HCT116 (cell line): ENCODE results near the gene TUT4. TPM values are rescaled to one million over a fixed set of nuclear protein-coding genes. Genes with fewer than 3 reads are reported as not detected.

ENCODE experiments used
- ATAC-seq: fragments of 200-7000 bp; cut with Tn5 transposase; 2 replicates; pipeline ENCODE4 v1.9.1; 2020; ENCODE audit warnings: mild to moderate bottlenecking, moderate library complexity
- BruUV-seq: library from RNA; stranded (reverse); fragments of 400-500 nt; replicated peaks from 2 replicates; lab custom pipeline; 2021; lab: Mats Ljungman, UMichigan
- CTCF ChIA-PET: fragments of 300-600 bp; sonication (Branson Sonifier 250); formaldehyde crosslinking; loops from one replicate; lab custom pipeline; 2021; ENCODE audit warnings: antibody characterized with exemption; lab: Charles Lee
- POLR2A ChIA-PET: fragments of 300-600, 350-600 bp; sonication (Branson Sonifier 250); formaldehyde crosslinking; loops from one replicate; lab custom pipeline; 2021; ENCODE audit warnings: antibody characterized with exemption; lab: Charles Lee
- RAD21 ChIA-PET, 2 experiments: fragments of 300-600 bp; sonication (Branson Sonifier 250); formaldehyde crosslinking; loops; one replicate each; lab custom pipeline; 2023; ENCODE audit warnings: low total read pairs in 2 of 2; ENCODE audit not compliant: uncharacterized antibody in 2 of 2, unreplicated experiment in 2 of 2, low non-redundant PET in 1 of 2; lab: Charles Lee
- DNase-seq: peaks from one replicate; pipeline ENCODE4 v3.0.0-alpha.2; 2010; ENCODE audit warnings: low read depth, low spot score
- H2AFZ ChIP-seq: fragments of 200-600 bp; shearing (Covaris generic), sonication (generic); 2 replicates; pipeline ENCODE4 v1.6.1; 2017; ENCODE audit warnings: low read depth, mixed run types, mixed read lengths, antibody characterized with exemption, low read length; ENCODE audit not compliant: poor library complexity, severe bottlenecking
- H3K27ac ChIP-seq: 2 replicates; pipeline ENCODE4 v1.5.1; 2012; ENCODE audit warnings: low read depth, low read length
- H3K27me3 ChIP-seq: fragments of 200-600 bp; sonication (generic); 2 replicates; pipeline ENCODE4 v1.6.1; 2016; ENCODE audit warnings: mixed run types, low read length, mixed read lengths; ENCODE audit not compliant: insufficient read depth
- H3K36me3 ChIP-seq, 2 experiments: fragments of 200-500 bp in 1 of 2; fragments of 200-600 bp in 1 of 2; sonication (Bioruptor generic) in 1 of 2; sonication (generic) in 1 of 2; 2 replicates each; pipeline versions ENCODE4 v1.5.1 to v1.6.1; 2014 to 2016; ENCODE audit warnings: low read length in 2 of 2, inconsistent platforms in 1 of 2, mixed read lengths in 1 of 2, mixed run types in 1 of 2; ENCODE audit not compliant: insufficient read depth in 2 of 2, control insufficient read depth in 1 of 2
- H3K4me1 ChIP-seq, 2 experiments: fragments of 200-600 bp in 1 of 2; sonication (generic) in 1 of 2; 2 replicates each; pipeline versions ENCODE4 v1.5.1 to v1.6.1; 2012 to 2017; ENCODE audit warnings: low read length in 2 of 2, inconsistent platforms in 1 of 2, mild to moderate bottlenecking in 1 of 2, mixed read lengths in 1 of 2, mixed run types in 1 of 2, moderate library complexity in 1 of 2; ENCODE audit not compliant: insufficient read depth in 2 of 2, control insufficient read depth in 1 of 2
- H3K4me2 ChIP-seq: fragments of 200-600 bp; sonication (generic); 2 replicates; pipeline ENCODE4 v1.6.1; 2017; ENCODE audit warnings: mixed run types, low read length, mixed read lengths
- H3K4me3 ChIP-seq, 2 experiments: fragments of 200-600 bp in 1 of 2; sonication (generic) in 1 of 2; replicated peaks in 1 of 2; 2 replicates each; pipeline ENCODE4 v1.5.1; 2011 to 2016; ENCODE audit warnings: low read length in 2 of 2, control low read depth in 1 of 2, low read depth in 1 of 2, mild to moderate bottlenecking in 1 of 2, mixed read lengths in 1 of 2, mixed run types in 1 of 2
- H3K79me2 ChIP-seq: fragments of 200-600 bp; sonication (generic); 2 replicates; pipeline ENCODE4 v1.6.1; 2017; ENCODE audit warnings: mild to moderate bottlenecking, mixed run types, low read length, moderate library complexity, mixed read lengths; ENCODE audit not compliant: insufficient read depth
- H3K9ac ChIP-seq: fragments of 200-600 bp; sonication (generic); 2 replicates; pipeline ENCODE4 v1.6.1; 2016; ENCODE audit warnings: low read length, mixed read lengths
- H3K9me2 ChIP-seq: fragments of 200-600 bp; sonication (generic), shearing (Covaris generic); 2 replicates; pipeline ENCODE4 v1.6.1; 2017; ENCODE audit warnings: mixed run types, mild to moderate bottlenecking, moderate library complexity; ENCODE audit not compliant: insufficient read depth
- H3K9me3 ChIP-seq, 2 experiments: fragments of 200-500 bp in 1 of 2; fragments of 200-600 bp in 1 of 2; sonication (Bioruptor generic) in 1 of 2; sonication (generic) in 1 of 2; 2 replicates each; pipeline ENCODE4 v1.6.1; 2014 to 2017; ENCODE audit warnings: low read length in 2 of 2, mixed read lengths in 2 of 2, inconsistent platforms in 1 of 2, low read depth in 1 of 2, mild to moderate bottlenecking in 1 of 2, mixed run types in 1 of 2, moderate library complexity in 1 of 2; ENCODE audit not compliant: control insufficient read depth in 1 of 2, insufficient read depth in 1 of 2
- H4K20me1 ChIP-seq: fragments of 200-600 bp; sonication (generic), shearing (Covaris generic); 2 replicates; pipeline ENCODE4 v1.6.1; 2017; ENCODE audit warnings: mixed run types, mild to moderate bottlenecking, moderate library complexity; ENCODE audit not compliant: insufficient read depth
- CBX3 ChIP-seq: IDR thresholded peaks from 2 replicates; pipeline ENCODE4 v1.6.1; 2012; ENCODE audit warnings: low read depth
- CTCF ChIP-seq, 3 experiments: fragments of 200-600 bp in 1 of 3; sonication (generic) in 1 of 3; IDR thresholded peaks in 2 of 3; conservative IDR thresholded peaks in 1 of 3; 2 replicates each; pipeline ENCODE4 v1.5.1; 2012 to 2017; ENCODE audit warnings: low read depth in 2 of 3, low read length in 2 of 3, antibody characterized with exemption in 1 of 3, borderline replicate concordance in 1 of 3, control low read depth in 1 of 3, mild to moderate bottlenecking in 1 of 3, mixed read lengths in 1 of 3, mixed run types in 1 of 3, moderate library complexity in 1 of 3; ENCODE audit not compliant: insufficient read depth in 1 of 3
- EGR1 ChIP-seq: IDR thresholded peaks from 2 replicates; pipeline ENCODE4 v1.6.1; 2012; ENCODE audit warnings: low read depth
- ELF1 ChIP-seq: IDR thresholded peaks from 2 replicates; pipeline ENCODE4 v1.6.1; 2012; ENCODE audit warnings: low read depth, borderline replicate concordance
- EZH2phosphoT487 ChIP-seq: fragments of 200-600 bp; IDR thresholded peaks from 2 replicates; pipeline ENCODE4 v1.6.1; 2018; ENCODE audit warnings: antibody characterized with exemption, borderline replicate concordance
- FOSL1 ChIP-seq: IDR thresholded peaks from 2 replicates; pipeline ENCODE4 v1.6.1; 2012; ENCODE audit warnings: low read depth
- JUND ChIP-seq: IDR thresholded peaks from 2 replicates; pipeline ENCODE4 v1.6.1; 2012
- POLR2A ChIP-seq: IDR thresholded peaks from 2 replicates; pipeline ENCODE4 v1.7.0; 2011; ENCODE audit warnings: borderline replicate concordance; ENCODE audit not compliant: insufficient read depth, insufficient read length; ENCODE audit errors: extremely low read depth
- POLR2AphosphoS5 ChIP-seq: IDR thresholded peaks from 2 replicates; pipeline ENCODE4 v1.6.1; 2011; ENCODE audit warnings: mild to moderate bottlenecking, low read depth, low read length, moderate library complexity
- RAD21 ChIP-seq: IDR thresholded peaks from 2 replicates; pipeline ENCODE4 v1.6.1; 2012; ENCODE audit warnings: low read depth, mild to moderate bottlenecking
- REST ChIP-seq: IDR thresholded peaks from 2 replicates; pipeline ENCODE4 v1.6.1; 2012; ENCODE audit warnings: low read depth
- SIN3A ChIP-seq: IDR thresholded peaks from 2 replicates; pipeline ENCODE4 v1.6.1; 2012; ENCODE audit warnings: low read depth
- SP1 ChIP-seq: IDR thresholded peaks from 2 replicates; pipeline ENCODE4 v1.6.1; 2012; ENCODE audit warnings: low read depth
- TCF7L2 ChIP-seq: IDR thresholded peaks from 2 replicates; pipeline ENCODE4 v1.7.0; 2011; ENCODE audit warnings: borderline replicate concordance, inconsistent platforms; ENCODE audit not compliant: insufficient read depth, insufficient read length; ENCODE audit errors: extremely low read depth
- YY1 ChIP-seq: IDR thresholded peaks from 2 replicates; pipeline ENCODE4 v1.6.1; 2011; ENCODE audit warnings: low read length, low read depth, moderate library complexity, mild to moderate bottlenecking; ENCODE audit not compliant: insufficient replicate concordance; ENCODE audit errors: extremely low read depth
- intact Hi-C: fragments of 100-400 bp; cut with micrococcal nuclease; formaldehyde crosslinking; loops from 2 replicates; pipeline ENCODE4 v1.10.0; 2022
- total RNA-seq: library from RNA; stranded (reverse); gene quantifications from one replicate; pipeline ENCODE4 v1.2.1, GENCODE V29; 2021; ENCODE audit not compliant: unreplicated experiment
- TF ChIP-seq, protein P1 (sequence below): IDR thresholded peaks from 2 replicates; pipeline ENCODE4 v1.6.1; 2012
- TF ChIP-seq, protein P2 (sequence below): IDR thresholded peaks from 2 replicates; pipeline ENCODE4 v1.6.1; 2011; ENCODE audit warnings: mild to moderate bottlenecking, low read length, moderate library complexity; ENCODE audit not compliant: insufficient replicate concordance; ENCODE audit errors: extremely low read depth

TUT4 gene
- total RNA-seq, 1 experiment from 2014 or later: 50.0 TPM

- BruUV-seq: no TSS peak
- CTCF ChIA-PET: no interaction called here
- Histone ChIP-seq H3K4me3 (no peak overlapping the region), H3K36me3 (peaks cover 11 to 22% of the 10 kb centered on the region in 2 experiments), H3K4me2 (no peak overlapping the region), H3K4me1 (no peaks in the 10 kb centered on the region), H3K79me2 (no peaks in the 10 kb centered on the region), H3K9me3 (no peaks in the 10 kb centered on the region), H2AFZ (no peak overlapping the region), H3K9ac (no peak overlapping the region), H4K20me1 (no peaks in the 10 kb centered on the region), H3K27me3 (no peaks in the 10 kb centered on the region), H3K27ac (no peak overlapping the region), H3K9me2 (no peaks in the 10 kb centered on the region)
- no peak for ATAC-seq
- no peak for DNase-seq
- intact Hi-C loops: no loop called here
- TF ChIP-seq EGR1 (no peak), CBX3 (no peak), REST (no peak), POLR2A (no peak), JUND (no peak), YY1 (no peak), ELF1 (no peak), CTCF (IDR thresholded peaks at IDR 0.05 in 2 of 3, conservative IDR thresholded peaks at IDR 0.05 in 1 of 3; ENCODE audit: borderline replicate concordance in 1 of 3, insufficient read depth in 1 of 3, low read depth in 2 of 3, low read length in 2 of 3) (no peak), FOSL1 (no peak), POLR2AphosphoS5 (no peak), TCF7L2 (no peak), SP1 (no peak), SIN3A (no peak), RAD21 (no peak), EZH2phosphoT487 (no peak)
- TF ChIP-seq, protein P1, sequence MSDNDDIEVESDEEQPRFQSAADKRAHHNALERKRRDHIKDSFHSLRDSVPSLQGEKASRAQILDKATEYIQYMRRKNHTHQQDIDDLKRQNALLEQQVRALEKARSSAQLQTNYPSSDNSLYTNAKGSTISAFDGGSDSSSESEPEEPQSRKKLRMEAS: no peak
- TF ChIP-seq, protein P2, sequence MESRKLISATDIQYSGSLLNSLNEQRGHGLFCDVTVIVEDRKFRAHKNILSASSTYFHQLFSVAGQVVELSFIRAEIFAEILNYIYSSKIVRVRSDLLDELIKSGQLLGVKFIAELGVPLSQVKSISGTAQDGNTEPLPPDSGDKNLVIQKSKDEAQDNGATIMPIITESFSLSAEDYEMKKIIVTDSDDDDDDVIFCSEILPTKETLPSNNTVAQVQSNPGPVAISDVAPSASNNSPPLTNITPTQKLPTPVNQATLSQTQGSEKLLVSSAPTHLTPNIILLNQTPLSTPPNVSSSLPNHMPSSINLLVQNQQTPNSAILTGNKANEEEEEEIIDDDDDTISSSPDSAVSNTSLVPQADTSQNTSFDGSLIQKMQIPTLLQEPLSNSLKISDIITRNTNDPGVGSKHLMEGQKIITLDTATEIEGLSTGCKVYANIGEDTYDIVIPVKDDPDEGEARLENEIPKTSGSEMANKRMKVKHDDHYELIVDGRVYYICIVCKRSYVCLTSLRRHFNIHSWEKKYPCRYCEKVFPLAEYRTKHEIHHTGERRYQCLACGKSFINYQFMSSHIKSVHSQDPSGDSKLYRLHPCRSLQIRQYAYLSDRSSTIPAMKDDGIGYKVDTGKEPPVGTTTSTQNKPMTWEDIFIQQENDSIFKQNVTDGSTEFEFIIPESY: no peak
- RAD21 ChIA-PET: no interaction called here
- POLR2A ChIA-PET: no interaction called here
These were observed 125.7 kb downstream of the TUT4 start for GRCh38 chr1:52427152-52427551.
